Esophagus squamous epithelium (tissue), 4 donors: ENCODE results near the gene UNC5C.

Experiments
- CTCF ChIP-seq, 6 experiments: fragments of 450-650 bp in 4 of 6; fragments of 200-600 bp in 2 of 6; sonication (generic) in 2 of 6; IDR thresholded peaks; one replicate each; pipeline ENCODE4 v1.5.1; 2016 to 2019; ENCODE audit warnings: antibody characterized with exemption in 6 of 6, mild to moderate bottlenecking in 4 of 6, moderate library complexity in 4 of 6
- POLR2A ChIP-seq, 4 donors: fragments of 450-650 bp; IDR thresholded peaks; one replicate each; pipeline ENCODE4 v1.6.1; 2017; ENCODE audit warnings: antibody characterized with exemption in 4 of 4, mild to moderate bottlenecking in 4 of 4, moderate library complexity in 3 of 4

GRCh38 chr4:95371476-95372224 lies 177.1 kb downstream of the UNC5C start:
- TF ChIP-seq CTCF (IDR thresholded peaks at IDR 0.05) (no peak), POLR2A (IDR thresholded peaks at IDR 0.05) (no peak)
